IPS DF 6.9 (cell line): Measurements from ENCODE around the gene STX8.

Source experiments
- DNase-seq: peaks from one replicate; pipeline ENCODE4 v3.0.0-alpha.2; 2013; ENCODE audit warnings: low read depth, low spot score
- H3K27ac ChIP-seq: one replicate; pipeline ENCODE4 v1.5.1; 2013; ENCODE audit warnings: low read length, control low read depth
- H3K27me3 ChIP-seq: 2 replicates; pipeline ENCODE4 v1.6.1; 2013; ENCODE audit warnings: mild to moderate bottlenecking, low read length; ENCODE audit not compliant: control insufficient read depth, insufficient read depth
- H3K36me3 ChIP-seq: 2 replicates; pipeline ENCODE4 v1.6.1; 2013; ENCODE audit warnings: low read length; ENCODE audit not compliant: control insufficient read depth, insufficient read depth
- H3K4me1 ChIP-seq: 2 replicates; pipeline ENCODE4 v1.6.1; 2013; ENCODE audit warnings: low read length; ENCODE audit not compliant: control insufficient read depth, insufficient read depth
- H3K4me3 ChIP-seq: 2 replicates; pipeline ENCODE4 v1.5.1; 2013; ENCODE audit warnings: mild to moderate bottlenecking, low read length
- H3K9me3 ChIP-seq: 2 replicates; pipeline ENCODE4 v1.6.1; 2013; ENCODE audit warnings: low read length, inconsistent platforms; ENCODE audit not compliant: control insufficient read depth, insufficient read depth
- WGBS: extraction: QIAGEN DNeasy Blood & Tissue Kit; methylation state at CpG from one replicate; pipeline ENCODE4 v1.1.7; 2013; ENCODE audit warnings: mixed read lengths, missing lambda C conversion rate; ENCODE audit not compliant: insufficient read length, insufficient coverage; 5-methylcytosine and 5-hydroxymethylcytosine counted together

STX8 gene

DNA sequence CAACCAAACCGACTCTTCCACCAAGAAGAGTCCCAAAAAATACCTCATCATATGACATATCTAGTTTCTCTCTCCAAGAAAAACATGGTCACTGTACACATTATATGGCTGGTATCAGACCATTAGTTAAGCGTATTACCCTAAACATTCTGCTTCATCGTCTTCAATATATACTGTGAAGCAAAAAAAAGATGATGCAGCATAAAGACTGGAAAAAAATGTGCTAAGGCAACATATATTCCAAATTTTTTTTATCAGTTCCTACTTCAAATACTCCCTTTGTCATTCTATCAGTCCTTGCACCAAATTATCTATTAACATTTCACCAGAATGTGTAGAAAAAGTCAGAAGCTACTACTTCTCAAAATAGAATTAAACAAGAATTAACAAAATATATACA, 42.9 kb downstream of the STX8 start:
- no peak for DNase-seq
- Histone ChIP-seq H3K9me3 (no peaks in the 10 kb centered on the region), H3K27me3 (no peaks in the 10 kb centered on the region), H3K27ac (no peak overlapping the region), H3K36me3 (no peaks in the 10 kb centered on the region), H3K4me1 (no peaks in the 10 kb centered on the region), H3K4me3 (no peak overlapping the region)
- WGBS = 100% methylated on average over 1 of the region's 3 CpGs

DNA sequence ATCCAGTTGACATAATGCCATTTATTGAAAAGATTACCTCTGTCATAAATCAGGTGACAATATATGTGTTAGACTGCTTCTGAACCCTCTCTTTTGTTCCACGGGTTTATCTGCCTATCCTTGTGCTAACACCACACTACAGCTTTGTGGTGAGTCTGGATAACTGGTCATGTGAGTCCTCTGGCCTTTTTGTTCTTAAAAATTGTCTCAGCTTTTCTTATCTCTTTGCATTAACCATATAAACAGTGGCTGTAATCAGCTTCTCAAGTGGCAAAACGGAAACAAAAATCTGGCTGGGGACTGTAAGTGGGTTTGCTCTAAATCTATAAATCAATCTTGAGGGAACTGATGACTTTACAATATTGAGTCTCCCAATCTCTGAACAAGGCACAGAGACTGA, 44.6 kb downstream of the STX8 start:
- no CpG with 5 or more reads among the region's 2 CpGs for WGBS
- DNase-seq = no peak
- H3K4me3 ChIP-seq = no peak overlapping the region

GRCh38 chr17:9529033-9529700, 46.5 kb downstream of the STX8 start:
- Histone ChIP-seq H3K4me3 (no peak overlapping the region), H3K27ac (no peak overlapping the region), H3K27me3 (no peaks in the 10 kb centered on the region), H3K9me3 (no peaks in the 10 kb centered on the region), H3K36me3 (no peaks in the 10 kb centered on the region), H3K4me1 (no peaks in the 10 kb centered on the region)
- DNase-seq = no peak
- WGBS = no CpG with 5 or more reads among the region's 5 CpGs

More for the DNA sequence above, 44.6 kb downstream of the STX8 start:
- Histone ChIP-seq H3K9me3 (no peaks in the 10 kb centered on the region), H3K4me1 (no peaks in the 10 kb centered on the region), H3K27me3 (no peaks in the 10 kb centered on the region), H3K27ac (no peak overlapping the region), H3K36me3 (no peaks in the 10 kb centered on the region)

DNA sequence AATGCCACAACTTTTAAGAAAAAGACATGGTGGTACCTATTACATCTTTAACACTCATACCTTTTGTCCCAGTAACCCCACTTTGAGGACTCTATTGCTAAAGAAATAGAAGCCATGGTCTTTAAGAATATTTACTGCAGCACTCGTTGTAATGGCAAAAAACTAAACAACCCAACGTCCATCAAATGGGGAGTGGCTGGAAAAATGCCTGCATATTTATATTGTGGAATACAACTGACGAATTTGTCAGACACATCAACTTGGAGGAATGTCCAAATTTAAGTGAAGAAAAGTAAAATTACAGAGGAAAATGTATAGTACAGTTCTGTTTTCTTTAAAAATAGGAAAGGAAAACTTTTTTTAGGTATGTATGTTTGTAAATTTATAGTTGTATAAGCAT, 47.8 kb downstream of the STX8 start:
- no peaks in the 10 kb centered on the region for H3K36me3 ChIP-seq
- DNase-seq = no peak
- no peaks in the 10 kb centered on the region for H3K27me3 ChIP-seq
- H3K9me3 ChIP-seq = no peaks in the 10 kb centered on the region
- no peak overlapping the region for H3K27ac ChIP-seq
- no CpG with 5 or more reads among the region's 3 CpGs for WGBS
- no peak overlapping the region for H3K4me3 ChIP-seq
- H3K4me1 ChIP-seq = no peaks in the 10 kb centered on the region

DNA sequence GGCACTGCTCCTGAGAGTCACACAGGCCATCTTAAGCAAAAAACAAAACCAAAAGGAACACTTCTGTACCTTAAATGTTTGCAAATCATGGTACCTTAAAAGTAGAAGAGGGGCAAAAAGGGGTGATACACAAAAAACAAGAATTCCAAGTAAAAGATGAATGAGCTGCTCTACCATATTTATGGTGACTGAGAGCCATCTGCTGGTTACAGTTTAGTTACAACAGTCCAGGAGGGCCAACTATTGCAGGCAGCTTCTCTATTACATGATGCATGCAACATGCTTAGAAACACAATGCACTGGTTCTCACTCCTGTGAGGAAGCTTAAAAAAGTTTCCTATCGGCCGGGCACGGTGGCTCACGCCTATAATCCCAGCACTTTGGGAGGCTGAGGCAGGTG, 53.5 kb downstream of the STX8 start:
- WGBS = no CpG with 5 or more reads among the region's 4 CpGs
- H3K27me3 ChIP-seq = no peaks in the 10 kb centered on the region
- no peak overlapping the region for H3K27ac ChIP-seq
- no peak for DNase-seq
- H3K4me1 ChIP-seq = peaks cover 1% of the 10 kb centered on the region
- H3K36me3 ChIP-seq = no peaks in the 10 kb centered on the region
- H3K9me3 ChIP-seq = no peaks in the 10 kb centered on the region
- H3K4me3 ChIP-seq = no peak overlapping the region

DNA sequence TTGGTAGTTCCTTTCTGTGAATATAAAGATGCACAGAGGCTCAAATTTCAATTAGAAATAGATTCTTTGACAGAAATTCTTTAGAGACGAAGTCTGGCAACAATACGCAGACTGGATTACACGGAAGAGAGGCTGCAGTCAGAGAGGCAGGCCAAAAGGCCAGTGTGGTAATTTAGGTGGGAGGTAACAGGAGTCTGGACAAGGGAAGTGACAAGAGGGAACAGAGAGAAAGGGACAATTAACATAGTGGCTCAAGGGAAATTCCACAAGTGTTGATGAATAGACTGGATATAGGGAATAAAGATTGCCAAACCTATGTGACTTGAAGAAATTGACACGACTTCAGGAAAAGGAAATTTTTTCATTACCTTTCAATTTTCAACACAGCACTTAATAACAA, 54.6 kb downstream of the STX8 start:
- Histone ChIP-seq H3K4me3 (no peak overlapping the region), H3K27ac (no peak overlapping the region), H3K4me1 (peaks cover 1% of the 10 kb centered on the region), H3K36me3 (no peaks in the 10 kb centered on the region), H3K9me3 (no peaks in the 10 kb centered on the region), H3K27me3 (no peaks in the 10 kb centered on the region)
- WGBS = no CpG with 5 or more reads among the region's 4 CpGs
- no peak for DNase-seq

GRCh38 chr17:9520649-9521048, 55.0 kb downstream of the STX8 start:
- no peak for DNase-seq
- WGBS = no CpG with 5 or more reads among the region's 4 CpGs
- no peak overlapping the region for H3K27ac ChIP-seq

GRCh38 chr17:9519583-9520272, 55.9 kb downstream of the STX8 start:
- H3K4me1 ChIP-seq = peaks cover 1% of the 10 kb centered on the region
- no peaks in the 10 kb centered on the region for H3K27me3 ChIP-seq
- H3K27ac ChIP-seq = no peak overlapping the region
- no peaks in the 10 kb centered on the region for H3K9me3 ChIP-seq
- DNase-seq = no peak
- no peak overlapping the region for H3K4me3 ChIP-seq
- no peaks in the 10 kb centered on the region for H3K36me3 ChIP-seq
- WGBS = 100% methylated on average over 2 of the region's 9 CpGs

More at GRCh38 chr17:9520649-9521048, 55.0 kb downstream of the STX8 start:
- H3K4me1 ChIP-seq = peaks cover 1% of the 10 kb centered on the region
- H3K27me3 ChIP-seq = no peaks in the 10 kb centered on the region
- H3K9me3 ChIP-seq = no peaks in the 10 kb centered on the region
- H3K4me3 ChIP-seq = no peak overlapping the region
- no peaks in the 10 kb centered on the region for H3K36me3 ChIP-seq

GRCh38 chr17:9517396-9517795, 58.2 kb downstream of the STX8 start:
- WGBS = no CpG with 5 or more reads among the region's 1 CpG
- Histone ChIP-seq H3K9me3 (no peaks in the 10 kb centered on the region), H3K27me3 (no peaks in the 10 kb centered on the region), H3K27ac (no peak overlapping the region), H3K4me3 (no peak overlapping the region), H3K36me3 (no peaks in the 10 kb centered on the region), H3K4me1 (peaks cover 1% of the 10 kb centered on the region)
- DNase-seq = no peak

GRCh38 chr17:9513266-9513665, 62.4 kb downstream of the STX8 start:
- no CpG with 5 or more reads among the region's 2 CpGs for WGBS
- no peak for DNase-seq

More at GRCh38 chr17:9513266-9513665, 62.4 kb downstream of the STX8 start:
- H3K27me3 ChIP-seq = no peaks in the 10 kb centered on the region
- no peak overlapping the region for H3K27ac ChIP-seq
- no peaks in the 10 kb centered on the region for H3K4me1 ChIP-seq
- H3K4me3 ChIP-seq = no peak overlapping the region
- no peaks in the 10 kb centered on the region for H3K9me3 ChIP-seq
- H3K36me3 ChIP-seq = no peaks in the 10 kb centered on the region
